Activated naive CD4-positive, alpha-beta T cell treated with anti-CD3 and anti-CD28 coated beads, Interleukin-2, amount 10 ng/mL, durations not matched to agents 7 days and 5 days (primary cell): ENCODE data around the gene ILDR1.

Experiments used
- CTCF ChIA-PET: fragments of 350-600 bp; sonication (Branson Sonifier 250); formaldehyde crosslinking; loops from one replicate; lab custom pipeline; 2021; ENCODE audit warnings: antibody characterized with exemption; lab: Charles Lee
- DNase-seq: peaks from one replicate; pipeline ENCODE4 v3.0.0-alpha.2; 2020
- H3K27ac Mint-ChIP-seq: one replicate; pipeline ENCODE4 v1.8.0; 2021; ENCODE audit warnings: mild to moderate bottlenecking, moderate library complexity, mixed read lengths
- H3K27me3 Mint-ChIP-seq: one replicate; pipeline ENCODE4 v1.8.0; 2021; ENCODE audit warnings: mild to moderate bottlenecking, mixed read lengths
- H3K36me3 Mint-ChIP-seq: one replicate; pipeline ENCODE4 v1.8.0; 2021; ENCODE audit warnings: mixed read lengths
- H3K4me1 Mint-ChIP-seq: one replicate; pipeline ENCODE4 v1.8.0; 2021; ENCODE audit warnings: mixed read lengths
- H3K4me3 Mint-ChIP-seq: one replicate; pipeline ENCODE4 v1.8.0; 2021; ENCODE audit warnings: mild to moderate bottlenecking, moderate library complexity, mixed read lengths
- H3K9me3 Mint-ChIP-seq: one replicate; pipeline ENCODE4 v1.8.0; 2021; ENCODE audit warnings: mixed read lengths

ILDR1 gene

GRCh38 chr3:121994551-121994950, 27.5 kb downstream of the ILDR1 start:
- H3K4me3 Mint-ChIP-seq = no peak overlapping the region
- H3K36me3 Mint-ChIP-seq = no peaks in the 10 kb centered on the region
- H3K9me3 Mint-ChIP-seq = no peaks in the 10 kb centered on the region
- DNase-seq = no peak
- H3K27me3 Mint-ChIP-seq = peaks cover 8% of the 10 kb centered on the region
- peaks cover 18% of the 10 kb centered on the region for H3K4me1 Mint-ChIP-seq
- H3K27ac Mint-ChIP-seq = no peak overlapping the region
- CTCF ChIA-PET = interaction anchor here (1.3 to 2.0 kb wide), 2 partner anchors 10 to 11 kb away, joined by 4 to 5 read pairs; no protein-coding TSS in a partner anchor

- H3K36me3 Mint-ChIP-seq = no peaks in the 10 kb centered on the region
- H3K9me3 Mint-ChIP-seq = no peaks in the 10 kb centered on the region
- no peak overlapping the region for H3K27ac Mint-ChIP-seq
- H3K4me1 Mint-ChIP-seq = peaks cover 16% of the 10 kb centered on the region
- CTCF ChIA-PET = interaction anchor here (0.5 kb wide), 1 partner anchor 435 kb away, joined by 3 read pairs; no protein-coding TSS in a partner anchor
- H3K27me3 Mint-ChIP-seq = peaks cover 6% of the 10 kb centered on the region
- no peak overlapping the region for H3K4me3 Mint-ChIP-seq
- no peak for DNase-seq
These were observed 29.2 kb downstream of the ILDR1 start for GRCh38 chr3:121992601-121993560.

GRCh38 chr3:121989943-121990342, 32.1 kb downstream of the ILDR1 start:
- Mint-ChIP-seq H3K27me3 (peaks cover 12% of the 10 kb centered on the region), H3K4me3 (no peak overlapping the region), H3K27ac (no peak overlapping the region), H3K9me3 (no peaks in the 10 kb centered on the region), H3K36me3 (no peaks in the 10 kb centered on the region), H3K4me1 (peaks cover 3% of the 10 kb centered on the region)
- no peak for DNase-seq
- CTCF ChIA-PET = interaction anchor here (0.6 to 1.7 kb wide), 3 partner anchors 103 to 443 kb away, joined by 3 to 4 read pairs (median 3); no protein-coding TSS in a partner anchor

- Mint-ChIP-seq H3K4me3 (no peak overlapping the region), H3K36me3 (peaks cover 5% of the 10 kb centered on the region)
These were observed 33.9 kb downstream of the ILDR1 start for GRCh38 chr3:121988146-121988545.

GRCh38 chr3:121985846-121986245, 36.2 kb downstream of the ILDR1 start:
- no peak for DNase-seq
- Mint-ChIP-seq H3K27me3 (peaks cover 16% of the 10 kb centered on the region), H3K36me3 (peaks cover 9% of the 10 kb centered on the region), H3K4me1 (peaks cover 3% of the 10 kb centered on the region), H3K4me3 (no peak overlapping the region), H3K9me3 (peaks cover 13% of the 10 kb centered on the region), H3K27ac (no peak overlapping the region)
- CTCF ChIA-PET = no interaction called here

More at GRCh38 chr3:121988146-121988545, 33.9 kb downstream of the ILDR1 start:
- H3K27me3 Mint-ChIP-seq = peaks cover 12% of the 10 kb centered on the region
- peaks cover 3% of the 10 kb centered on the region for H3K4me1 Mint-ChIP-seq
- H3K9me3 Mint-ChIP-seq = peaks cover 13% of the 10 kb centered on the region
- no peak for DNase-seq
- CTCF ChIA-PET = no interaction called here
- no peak overlapping the region for H3K27ac Mint-ChIP-seq

GRCh38 chr3:121981473-121981872, 40.6 kb downstream of the ILDR1 start:
- H3K9me3 Mint-ChIP-seq = peaks cover 17% of the 10 kb centered on the region
- no peak overlapping the region for H3K4me3 Mint-ChIP-seq
- CTCF ChIA-PET = no interaction called here
- no peak for DNase-seq
- H3K27ac Mint-ChIP-seq = no peak overlapping the region
- H3K4me1 Mint-ChIP-seq = peaks cover 8% of the 10 kb centered on the region
- peaks cover 9% of the 10 kb centered on the region for H3K36me3 Mint-ChIP-seq
- H3K27me3 Mint-ChIP-seq = peaks cover 19% of the 10 kb centered on the region

GRCh38 chr3:121980450-121980796, 41.6 kb downstream of the ILDR1 start:
- peaks cover 14% of the 10 kb centered on the region for H3K27me3 Mint-ChIP-seq

GRCh38 chr3:121979734-121980449, 42.2 kb downstream of the ILDR1 start:
- H3K9me3 Mint-ChIP-seq = peaks cover 20% of the 10 kb centered on the region
- peaks cover 8% of the 10 kb centered on the region for H3K4me1 Mint-ChIP-seq
- H3K4me3 Mint-ChIP-seq = no peak overlapping the region
- no peak overlapping the region for H3K27ac Mint-ChIP-seq
- peaks cover 9% of the 10 kb centered on the region for H3K36me3 Mint-ChIP-seq
- CTCF ChIA-PET = interaction anchor here (1.0 to 1.3 kb wide), 2 partner anchors 10 to 16 kb away, joined by 3 read pairs; no protein-coding TSS in a partner anchor
- no peak for DNase-seq
- H3K27me3 Mint-ChIP-seq = peaks cover 14% of the 10 kb centered on the region

More at GRCh38 chr3:121980450-121980796, 41.6 kb downstream of the ILDR1 start:
- no peak overlapping the region for H3K27ac Mint-ChIP-seq
- no peak for DNase-seq
- H3K4me3 Mint-ChIP-seq = no peak overlapping the region
- H3K36me3 Mint-ChIP-seq = peaks cover 9% of the 10 kb centered on the region
- peaks cover 8% of the 10 kb centered on the region for H3K4me1 Mint-ChIP-seq
- CTCF ChIA-PET = interaction anchor here (1.0 kb wide), 1 partner anchor 15 kb away, joined by 3 read pairs; no protein-coding TSS in a partner anchor
- H3K9me3 Mint-ChIP-seq = peaks cover 17% of the 10 kb centered on the region

- Mint-ChIP-seq H3K4me1 (peaks cover 8% of the 10 kb centered on the region), H3K27ac (no peak overlapping the region), H3K9me3 (peaks cover 22% of the 10 kb centered on the region), H3K36me3 (peaks cover 9% of the 10 kb centered on the region), H3K27me3 (peaks cover 14% of the 10 kb centered on the region), H3K4me3 (no peak overlapping the region)
- no peak for DNase-seq
- CTCF ChIA-PET = interaction anchor here (1.3 kb wide), 1 partner anchor 10 kb away, joined by 3 read pairs; no protein-coding TSS in a partner anchor
These were observed 42.8 kb downstream of the ILDR1 start for GRCh38 chr3:121979246-121979645.

- no peak overlapping the region for H3K4me3 Mint-ChIP-seq
- H3K9me3 Mint-ChIP-seq = peaks cover 12% of the 10 kb centered on the region
- peaks cover 8% of the 10 kb centered on the region for H3K4me1 Mint-ChIP-seq
- no peaks in the 10 kb centered on the region for H3K36me3 Mint-ChIP-seq
- H3K27me3 Mint-ChIP-seq = peaks cover 14% of the 10 kb centered on the region
- CTCF ChIA-PET = no interaction called here
- DNase-seq = no peak
- no peak overlapping the region for H3K27ac Mint-ChIP-seq
These were observed 45.3 kb downstream of the ILDR1 start for GRCh38 chr3:121976727-121977126.

- peaks cover 10% of the 10 kb centered on the region for H3K27me3 Mint-ChIP-seq
- no peak overlapping the region for H3K4me3 Mint-ChIP-seq
- H3K9me3 Mint-ChIP-seq = peaks cover 12% of the 10 kb centered on the region
- DNase-seq = no peak
- H3K27ac Mint-ChIP-seq = no peak overlapping the region
- CTCF ChIA-PET = no interaction called here
- H3K4me1 Mint-ChIP-seq = peaks cover 8% of the 10 kb centered on the region
- H3K36me3 Mint-ChIP-seq = no peaks in the 10 kb centered on the region
These were observed 46.2 kb downstream of the ILDR1 start for GRCh38 chr3:121975702-121976302.

GRCh38 chr3:121974601-121975111, 47.4 kb downstream of the ILDR1 start:
- H3K4me3 Mint-ChIP-seq = no peak overlapping the region
- H3K9me3 Mint-ChIP-seq = peaks cover 12% of the 10 kb centered on the region
- no peaks in the 10 kb centered on the region for H3K36me3 Mint-ChIP-seq
- H3K4me1 Mint-ChIP-seq = peaks cover 3% of the 10 kb centered on the region
- CTCF ChIA-PET = no interaction called here
- peaks cover 10% of the 10 kb centered on the region for H3K27me3 Mint-ChIP-seq
- no peak overlapping the region for H3K27ac Mint-ChIP-seq
- no peak for DNase-seq

- Mint-ChIP-seq H3K27ac (no peak overlapping the region), H3K36me3 (no peaks in the 10 kb centered on the region), H3K27me3 (peaks cover 9% of the 10 kb centered on the region), H3K4me1 (no peaks in the 10 kb centered on the region), H3K4me3 (no peak overlapping the region), H3K9me3 (peaks cover 6% of the 10 kb centered on the region)
- CTCF ChIA-PET = interaction anchor here (1.2 kb wide), 1 partner anchor 9 kb away, joined by 3 read pairs; no protein-coding TSS in a partner anchor
- no peak for DNase-seq
These were observed 52.0 kb downstream of the ILDR1 start for GRCh38 chr3:121970047-121970446.
